Bronchial epithelial cell (primary cell): Measurements from ENCODE around the gene IKZF3. TPM values are rescaled to one million over a fixed set of nuclear protein-coding genes. Genes with fewer than 3 reads are reported as not detected.
"Not testable (repeated sequence)": the region's sequence is repeated elsewhere in the genome, so short reads cannot be mapped to it uniquely, and the experiment has no call there.

Experiments
- DNase-seq: peaks from one replicate; pipeline ENCODE4 v3.0.0-alpha.2; 2010; ENCODE audit warnings: low read depth
- FAIRE-seq: peaks from 2 replicates; lab custom pipeline; 2011; peaks lifted over from hg19 to GRCh38; lab: Jason Lieb, UNC
- H3K27me3 ChIP-seq: 2 replicates; pipeline ENCODE4 v1.5.1; 2011; ENCODE audit warnings: low read length; ENCODE audit not compliant: control insufficient read depth, insufficient read depth
- H3K36me3 ChIP-seq: 2 replicates; pipeline ENCODE4 v1.5.1; 2011; ENCODE audit warnings: low read length; ENCODE audit not compliant: control insufficient read depth, insufficient read depth
- H3K4me3 ChIP-seq: 2 replicates; pipeline ENCODE4 v1.5.1; 2011; ENCODE audit warnings: mild to moderate bottlenecking, low read depth, low read length, control low read depth
- total RNA-seq: library from RNA; depleted of rRNA; stranded (reverse); fragments of >200 nt; gene quantifications from 2 replicates; pipeline ENCODE4 v1.2.1, GENCODE V29; 2014
- TF ChIP-seq, protein P1 (sequence below): IDR thresholded peaks from 2 replicates; pipeline ENCODE4 v1.5.1; 2011; ENCODE audit warnings: mild to moderate bottlenecking, moderate library complexity, low read length, control low read depth, inconsistent platforms; ENCODE audit not compliant: insufficient read depth, severe bottlenecking

Gene IKZF3
- total RNA-seq, 1 donor from 2014 or later, result not detected

GRCh38 chr17:39752241-39752881, 111.8 kb downstream of the IKZF3 start:
- peaks cover 6% of the 10 kb centered on the region for H3K27me3 ChIP-seq
- FAIRE-seq, result no peak
- no peaks in the 10 kb centered on the region for H3K36me3 ChIP-seq
- H3K4me3 ChIP-seq, result no peak overlapping the region
- DNase-seq, result no peak
- TF ChIP-seq, protein P1, sequence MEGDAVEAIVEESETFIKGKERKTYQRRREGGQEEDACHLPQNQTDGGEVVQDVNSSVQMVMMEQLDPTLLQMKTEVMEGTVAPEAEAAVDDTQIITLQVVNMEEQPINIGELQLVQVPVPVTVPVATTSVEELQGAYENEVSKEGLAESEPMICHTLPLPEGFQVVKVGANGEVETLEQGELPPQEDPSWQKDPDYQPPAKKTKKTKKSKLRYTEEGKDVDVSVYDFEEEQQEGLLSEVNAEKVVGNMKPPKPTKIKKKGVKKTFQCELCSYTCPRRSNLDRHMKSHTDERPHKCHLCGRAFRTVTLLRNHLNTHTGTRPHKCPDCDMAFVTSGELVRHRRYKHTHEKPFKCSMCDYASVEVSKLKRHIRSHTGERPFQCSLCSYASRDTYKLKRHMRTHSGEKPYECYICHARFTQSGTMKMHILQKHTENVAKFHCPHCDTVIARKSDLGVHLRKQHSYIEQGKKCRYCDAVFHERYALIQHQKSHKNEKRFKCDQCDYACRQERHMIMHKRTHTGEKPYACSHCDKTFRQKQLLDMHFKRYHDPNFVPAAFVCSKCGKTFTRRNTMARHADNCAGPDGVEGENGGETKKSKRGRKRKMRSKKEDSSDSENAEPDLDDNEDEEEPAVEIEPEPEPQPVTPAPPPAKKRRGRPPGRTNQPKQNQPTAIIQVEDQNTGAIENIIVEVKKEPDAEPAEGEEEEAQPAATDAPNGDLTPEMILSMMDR, result no peak

- DNase-seq, result no peak
- TF ChIP-seq, protein P1, result no peak
- no peak overlapping the region for H3K4me3 ChIP-seq
- peaks cover 1% of the 10 kb centered on the region for H3K36me3 ChIP-seq
- peaks cover 2% of the 10 kb centered on the region for H3K27me3 ChIP-seq
- FAIRE-seq, result no peak
Measured at GRCh38 chr17:39751637-39752036, 112.5 kb downstream of the IKZF3 start.

DNA sequence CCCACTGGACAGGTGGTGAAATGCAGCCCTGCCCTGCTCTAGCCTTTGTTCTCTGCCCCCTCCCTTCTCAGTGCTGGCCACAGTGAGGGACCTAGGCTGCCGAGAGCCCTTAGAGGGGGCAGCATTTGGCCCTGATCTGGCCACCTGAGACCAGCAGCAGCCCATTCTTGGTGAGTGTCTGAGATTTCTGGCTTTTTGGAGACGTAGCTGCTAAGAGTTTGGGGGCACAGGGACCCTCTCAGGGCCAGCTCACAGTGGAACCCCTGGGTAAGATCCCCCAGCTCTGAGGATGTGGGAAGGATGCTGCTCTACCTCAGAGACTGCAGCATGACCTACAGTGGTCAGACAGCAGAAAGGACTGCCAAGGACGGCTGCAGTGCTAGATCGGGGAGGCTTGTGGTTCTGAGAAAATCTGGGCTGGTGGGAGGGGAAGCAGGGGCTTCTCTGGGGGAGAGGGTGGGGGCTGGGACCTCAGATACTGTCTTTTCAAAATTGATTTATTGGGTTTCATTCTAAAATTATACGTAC, 113.0 kb downstream of the IKZF3 start:
- FAIRE-seq, result no peak
- DNase-seq, result no peak

GRCh38 chr17:39750131-39751015, 113.7 kb downstream of the IKZF3 start:
- no peak for FAIRE-seq

More for the DNA sequence above, 113.0 kb downstream of the IKZF3 start:
- TF ChIP-seq, protein P1, result no peak
- H3K36me3 ChIP-seq, result peaks cover 2% of the 10 kb centered on the region
- no peak overlapping the region for H3K4me3 ChIP-seq
- no peaks in the 10 kb centered on the region for H3K27me3 ChIP-seq

DNA sequence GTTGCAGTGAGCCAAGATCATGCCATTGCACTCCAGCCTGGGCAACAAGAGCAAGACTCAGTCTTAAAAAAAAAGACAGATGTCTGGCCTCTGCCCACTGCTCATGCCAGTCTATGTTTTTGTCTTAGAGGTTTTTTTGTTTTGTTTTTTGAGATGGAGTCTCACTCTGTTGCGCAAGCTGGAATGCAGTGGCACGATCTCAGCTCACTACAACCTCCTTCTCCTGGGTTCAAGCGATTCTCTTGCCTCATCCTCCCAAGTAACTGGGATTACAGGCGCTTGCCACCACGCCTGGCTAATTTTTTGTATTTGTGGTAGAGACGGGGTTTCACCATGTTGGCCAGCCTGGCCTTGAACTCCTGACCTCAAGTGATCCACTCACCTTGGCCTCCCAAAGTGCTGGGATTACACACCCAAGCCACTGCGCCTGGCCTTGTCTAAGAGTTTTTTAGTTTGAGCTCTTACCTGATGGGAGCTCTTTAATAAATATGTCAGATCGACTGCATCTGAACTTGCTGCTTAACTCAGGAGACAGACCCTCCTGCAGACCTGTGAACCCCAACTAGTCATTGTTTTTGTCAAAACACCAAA, 115.6 kb downstream of the IKZF3 start:
- not testable (repeated sequence) for FAIRE-seq, H3K4me3 ChIP-seq, DNase-seq, H3K27me3 ChIP-seq
- H3K36me3 ChIP-seq, result peaks cover 25% of the 10 kb centered on the region

More at GRCh38 chr17:39750131-39751015, 113.7 kb downstream of the IKZF3 start:
- H3K36me3 ChIP-seq, result peaks cover 9% of the 10 kb centered on the region
- H3K27me3 ChIP-seq, result no peaks in the 10 kb centered on the region
- no peak overlapping the region for H3K4me3 ChIP-seq
- TF ChIP-seq, protein P1, result no peak
- peak; percentile 41 for DNase-seq

DNA sequence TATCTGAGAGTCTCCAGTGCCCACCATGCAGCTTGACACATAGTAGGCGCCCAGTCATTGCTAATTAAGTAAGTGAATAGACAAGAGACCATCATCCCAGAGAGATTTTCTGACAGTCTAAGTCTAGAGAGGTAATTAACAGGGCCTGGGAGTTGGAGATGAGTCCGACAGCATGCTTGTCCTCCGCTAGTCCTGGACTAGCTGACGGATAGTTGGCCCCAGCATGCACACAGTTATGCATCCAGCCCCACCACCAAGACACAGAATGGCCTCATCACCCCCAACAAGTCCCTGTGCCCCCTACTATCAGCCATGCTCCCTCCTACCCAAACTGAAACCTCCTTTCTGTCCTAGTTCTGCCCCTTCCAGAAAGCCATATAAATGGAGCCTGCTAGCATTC, 116.4 kb downstream of the IKZF3 start:
- no peak for DNase-seq
- H3K36me3 ChIP-seq, result peaks cover 29% of the 10 kb centered on the region
- TF ChIP-seq, protein P1, result no peak
- FAIRE-seq, result no peak
- H3K4me3 ChIP-seq, result no peak overlapping the region
- no peaks in the 10 kb centered on the region for H3K27me3 ChIP-seq
